PFSK-1 (cell line): ENCODE measurements around the gene TMEM154.

Experiments used
- FOXP2 ChIP-seq: optimal IDR thresholded peaks from 2 replicates; pipeline ENCODE3; 2011; ENCODE audit warnings: borderline replicate concordance, control low read depth, inconsistent platforms; ENCODE audit not compliant: insufficient read depth; ENCODE audit errors: extremely low read length, extremely low read depth
- POLR2AphosphoS5 ChIP-seq: IDR thresholded peaks from 2 replicates; pipeline ENCODE4 v1.6.1; 2012; ENCODE audit warnings: low read depth, mild to moderate bottlenecking, control low read depth, low read length, moderate library complexity
- REST ChIP-seq, 2 experiments: IDR thresholded peaks; 2 replicates each; pipeline versions ENCODE4 v1.6.1 to v1.8.0; 2011 to 2012; ENCODE audit warnings: low read depth in 2 of 2, low read length in 2 of 2, control low read depth in 1 of 2, inconsistent platforms in 1 of 2, mild to moderate bottlenecking in 1 of 2, moderate library complexity in 1 of 2; ENCODE audit not compliant: insufficient read depth in 1 of 2
- SIN3A ChIP-seq: IDR thresholded peaks from 2 replicates; pipeline ENCODE4 v1.6.1; 2012; ENCODE audit warnings: mild to moderate bottlenecking, low read length, moderate library complexity, borderline replicate concordance; ENCODE audit not compliant: insufficient read depth
- TAF1 ChIP-seq: IDR thresholded peaks from 2 replicates; pipeline ENCODE4 v1.6.1; 2012; ENCODE audit warnings: low read length, control low read depth, borderline replicate concordance; ENCODE audit not compliant: insufficient read depth

Gene TMEM154

GRCh38 chr4:152713951-152714705 lies 34.3 kb upstream of the TMEM154 start:
- no peak for TF ChIP-seq REST (IDR thresholded peaks at IDR 0.05; ENCODE audit: insufficient read depth in 1 of 2, low read depth in 2 of 2, low read length in 2 of 2)
- no peak for TF ChIP-seq SIN3A
- TF ChIP-seq TAF1 = no peak
- no peak for TF ChIP-seq FOXP2
- no peak for TF ChIP-seq POLR2AphosphoS5

GRCh38 chr4:152709675-152710438 lies 30.1 kb upstream of the TMEM154 start:
- TF ChIP-seq POLR2AphosphoS5 = no peak
- TF ChIP-seq TAF1 = no peak
- no peak for TF ChIP-seq SIN3A
- TF ChIP-seq FOXP2 = no peak

GRCh38 chr4:152708796-152709195 lies 29.0 kb upstream of the TMEM154 start:
- TF ChIP-seq TAF1 (no peak), POLR2AphosphoS5 (no peak), FOXP2 (no peak), SIN3A (no peak), REST (IDR thresholded peaks at IDR 0.05; ENCODE audit: insufficient read depth in 1 of 2, low read depth in 2 of 2, low read length in 2 of 2) (no peak)

GRCh38 chr4:152708361-152708760 lies 28.6 kb upstream of the TMEM154 start:
- TF ChIP-seq FOXP2 = no peak

GRCh38 chr4:152707632-152708031 lies 27.8 kb upstream of the TMEM154 start:
- TF ChIP-seq FOXP2 = no peak
- no peak for TF ChIP-seq POLR2AphosphoS5
- no peak for TF ChIP-seq TAF1
- TF ChIP-seq REST (IDR thresholded peaks at IDR 0.05; ENCODE audit: insufficient read depth in 1 of 2, low read depth in 2 of 2, low read length in 2 of 2) = no peak
- no peak for TF ChIP-seq SIN3A

- TF ChIP-seq SIN3A (no peak), POLR2AphosphoS5 (no peak), TAF1 (no peak), FOXP2 (no peak), REST (IDR thresholded peaks at IDR 0.05; ENCODE audit: insufficient read depth in 1 of 2, low read depth in 2 of 2, low read length in 2 of 2) (no peak)
Measured at GRCh38 chr4:152705903-152706302, 26.1 kb upstream of the TMEM154 start.
